HPDE6-E6E7 (cell line): ENCODE results near the gene GNB5.
A peak's percentile ranks its signal among the peaks of the same experiment; 100 is the strongest.

Experiments used
- DNase-seq: peaks from one replicate; pipeline ENCODE4 v3.0.0; 2011; ENCODE audit warnings: missing footprints; ENCODE audit errors: extremely low spot score

Gene GNB5

DNA sequence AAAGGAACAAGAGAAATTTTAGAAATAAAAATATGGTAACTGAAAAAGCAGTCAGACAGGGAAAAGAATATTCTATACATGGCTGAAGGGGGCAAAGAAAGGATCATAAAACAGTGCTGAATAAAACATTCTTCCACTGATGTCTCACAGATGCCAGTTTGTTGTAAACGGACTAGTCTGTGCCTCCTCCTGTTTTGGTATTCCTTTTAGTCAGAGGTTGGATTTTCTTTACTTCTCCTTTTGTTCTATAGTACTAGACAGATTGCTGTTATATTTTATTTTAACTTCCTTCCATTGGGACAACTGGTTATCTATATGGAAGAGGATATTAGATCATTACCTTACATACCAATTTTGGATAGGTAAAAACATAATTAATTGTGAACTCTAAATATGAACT is 16.0 kb upstream of the GNB5 start:
- DNase-seq = no peak

DNA sequence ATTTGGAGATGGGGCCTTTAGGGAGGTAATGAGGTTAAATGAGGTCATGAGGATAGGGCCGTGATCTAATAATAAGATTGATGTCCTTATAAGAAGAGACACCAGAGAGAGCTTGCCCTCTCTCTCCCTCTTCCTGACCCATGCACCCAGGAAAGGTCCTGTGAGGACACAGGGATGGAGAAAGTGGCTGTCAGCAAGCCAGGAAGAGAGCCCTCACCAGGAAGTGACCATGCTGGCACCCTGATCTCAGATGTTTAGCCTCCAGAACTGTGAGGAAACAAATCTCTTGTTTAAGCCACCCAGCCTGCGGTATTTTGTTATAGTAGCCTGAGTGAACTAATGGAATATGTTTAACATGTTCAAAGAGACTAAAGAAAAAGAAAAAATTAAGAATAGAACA is 15.3 kb upstream of the GNB5 start:
- DNase-seq = no peak

DNA sequence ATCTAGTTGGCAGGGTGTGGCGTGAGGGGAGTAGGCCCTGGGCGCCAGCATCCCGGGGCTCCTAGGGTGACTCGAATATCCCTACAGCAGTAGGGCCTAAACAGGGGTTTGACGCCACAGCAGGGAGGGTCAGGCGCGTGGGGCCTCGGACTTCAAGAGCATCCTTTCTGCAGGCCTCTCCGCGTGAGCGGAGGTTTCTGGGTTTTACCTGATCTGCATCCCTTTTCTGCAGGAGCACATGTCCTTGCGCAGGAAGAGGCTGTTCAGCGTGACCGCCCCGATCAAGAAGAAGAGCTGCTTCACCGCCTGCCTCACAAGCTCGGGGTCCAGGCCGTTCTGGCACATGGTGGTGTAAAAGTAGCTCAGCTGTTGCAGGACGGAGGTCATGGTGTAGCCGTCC is 13.5 kb upstream of the GNB5 start:
- DNase-seq = no peak

DNA sequence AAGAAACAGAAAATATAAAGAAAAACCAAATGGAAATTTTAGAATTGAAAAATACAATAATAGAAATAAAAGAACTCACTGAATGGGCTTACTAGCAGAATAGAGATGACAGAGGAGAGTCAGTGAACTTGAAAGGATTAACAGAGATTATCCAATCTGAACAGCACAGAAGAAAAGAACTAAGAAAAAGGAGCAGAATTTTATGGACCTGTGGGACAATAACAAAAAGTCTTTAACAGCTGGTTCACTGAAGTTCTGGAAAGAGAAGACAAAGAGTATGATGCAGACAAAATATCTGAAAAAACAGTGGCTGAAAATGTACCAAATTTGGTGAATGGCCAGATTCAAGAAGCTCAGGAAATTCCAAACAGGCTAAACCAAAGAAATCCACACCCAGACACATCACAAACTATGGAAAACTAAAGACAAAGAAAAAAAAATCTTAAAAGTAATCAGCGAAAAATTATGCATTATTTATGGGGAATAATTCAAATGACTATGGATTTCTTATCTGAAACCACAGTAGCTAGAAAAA is 9.7 kb upstream of the GNB5 start:
- no peak for DNase-seq

DNA sequence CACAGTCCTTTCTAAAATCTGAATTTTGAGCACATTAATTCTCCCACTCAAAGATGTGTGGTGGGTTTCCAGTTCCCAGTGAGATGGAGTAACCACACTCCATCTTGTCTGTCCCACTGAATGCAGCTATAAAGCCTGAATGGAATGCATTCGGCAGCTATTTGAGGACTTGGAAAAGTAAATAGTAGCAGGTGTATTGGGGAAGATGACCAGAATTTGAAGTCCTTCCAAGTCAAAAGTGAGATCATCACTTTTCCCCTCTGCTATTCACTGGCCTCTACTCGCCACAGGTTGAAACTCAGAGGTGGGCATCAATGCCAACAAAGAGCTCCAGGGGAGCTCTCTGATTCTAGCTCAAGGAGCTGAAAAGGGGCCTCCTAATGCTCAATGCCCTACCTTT is 8.1 kb upstream of the GNB5 start:
- no peak for DNase-seq

DNA sequence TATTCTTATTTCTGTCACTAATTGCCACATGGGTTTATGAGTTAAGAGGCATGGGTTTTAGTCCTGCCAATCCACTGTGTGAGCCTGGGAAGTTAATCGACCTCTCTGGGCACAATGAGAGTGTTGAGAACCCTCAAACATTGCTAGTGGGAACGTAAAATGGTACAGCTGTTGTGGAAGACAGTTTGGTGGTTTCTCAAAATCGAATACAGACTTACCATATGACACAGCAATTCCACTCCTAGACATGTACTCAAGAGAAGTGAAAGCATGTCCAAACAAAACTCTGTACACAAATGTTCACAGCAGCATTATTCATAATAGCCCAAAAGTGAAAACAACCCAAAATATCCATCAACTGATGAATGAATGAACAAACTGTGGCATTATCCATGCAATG is 5.7 kb upstream of the GNB5 start:
- no peak for DNase-seq

DNA sequence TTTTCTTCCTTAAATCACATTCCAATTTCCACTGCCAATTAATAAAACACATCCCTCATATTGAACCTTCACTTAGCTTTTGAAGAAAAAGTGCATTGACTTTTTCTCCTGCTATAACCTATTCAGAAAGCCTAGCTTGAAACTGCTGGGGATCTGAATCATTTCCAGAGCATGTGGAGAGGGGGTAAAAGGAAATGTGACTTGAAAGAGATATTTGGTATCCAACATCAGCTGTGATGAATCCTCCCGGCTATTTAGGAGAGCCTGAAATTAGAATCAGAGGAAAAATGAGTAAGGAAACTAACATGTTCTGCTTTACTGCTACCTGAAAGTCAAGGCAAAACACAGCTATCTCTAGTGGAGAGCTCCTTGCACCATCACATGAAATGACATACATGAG is 2.6 kb upstream of the GNB5 start:
- DNase-seq = no peak

DNA sequence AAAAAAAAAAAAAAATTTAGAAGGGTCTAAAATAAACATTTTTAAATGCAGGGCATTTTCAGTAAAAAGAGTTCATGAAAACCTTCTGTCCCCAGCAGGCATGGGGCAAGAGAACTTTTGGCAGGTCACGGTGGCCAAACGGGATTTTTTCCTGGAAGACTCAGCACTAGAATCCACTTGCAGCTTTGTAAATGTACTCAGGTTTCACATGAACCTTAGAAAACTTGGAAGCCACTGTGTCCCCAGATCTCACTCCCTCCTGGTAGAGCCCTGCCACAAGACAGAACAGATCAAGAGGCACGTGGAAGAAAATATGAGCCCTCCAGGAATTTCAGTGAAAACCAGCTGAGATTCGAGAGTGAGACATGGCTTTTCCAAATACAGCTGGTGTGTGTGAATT is 2.1 kb upstream of the GNB5 start:
- no peak for DNase-seq

DNA sequence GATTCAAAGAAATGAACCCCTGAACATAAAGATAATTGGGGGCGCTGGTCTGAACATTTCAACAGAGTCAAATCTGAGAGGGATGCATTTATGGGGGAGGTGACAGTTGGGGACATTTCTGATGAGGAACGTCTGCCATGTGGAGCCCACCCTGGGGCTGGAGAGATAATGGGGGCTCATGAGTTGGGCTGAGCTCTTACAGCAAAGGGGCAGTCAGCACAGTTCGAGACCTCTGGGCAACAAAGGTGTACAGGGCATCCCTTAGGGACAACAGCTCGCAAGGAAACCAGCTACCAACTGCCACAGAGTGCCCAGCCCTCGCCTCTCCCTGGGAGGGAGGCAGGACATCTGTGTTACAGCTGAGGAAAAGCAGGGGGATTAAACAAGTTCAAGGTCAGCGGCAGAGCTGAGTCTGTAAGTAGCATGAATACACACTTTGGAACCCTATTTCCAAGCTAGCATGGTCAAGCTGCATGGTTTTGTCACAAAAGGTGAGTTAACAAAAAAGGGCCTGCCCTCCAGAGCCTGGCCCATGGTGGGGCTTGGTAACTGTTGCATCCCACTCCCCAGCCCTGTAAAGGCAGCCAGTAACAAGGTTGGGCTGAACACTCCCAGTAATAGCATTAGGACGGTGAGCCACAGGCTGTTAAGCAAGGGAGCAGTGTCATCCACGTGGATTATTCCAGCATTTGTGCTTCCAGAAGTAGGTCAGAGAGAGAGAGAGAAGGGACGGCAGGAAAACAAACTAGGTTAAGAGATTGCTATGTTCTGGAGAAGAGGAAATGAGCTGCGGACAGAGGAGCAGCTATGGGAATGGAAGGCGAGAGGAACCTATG is 4.3 kb downstream of the GNB5 start:
- no peak for DNase-seq

DNA sequence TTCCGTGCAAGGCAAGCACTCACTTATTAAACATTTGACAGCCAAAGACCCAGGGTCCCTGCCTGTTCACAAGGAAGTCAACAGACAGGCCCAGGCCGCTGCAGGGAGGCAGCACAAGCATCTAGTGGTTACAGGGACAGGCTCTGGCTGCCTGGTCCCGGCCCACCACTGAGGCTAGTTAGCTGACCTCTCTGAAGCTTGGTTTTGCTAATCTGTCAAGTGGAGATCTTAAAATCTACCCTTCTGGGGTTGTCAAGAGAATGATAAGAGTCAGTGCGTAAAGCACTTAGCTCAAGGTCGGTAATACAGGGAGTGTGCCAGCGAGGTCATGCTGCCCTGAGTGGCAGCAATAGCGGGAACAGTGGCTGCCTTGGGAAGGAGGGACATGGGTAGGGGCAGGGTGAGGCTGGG is 6.0 kb downstream of the GNB5 start:
- no peak for DNase-seq

DNA sequence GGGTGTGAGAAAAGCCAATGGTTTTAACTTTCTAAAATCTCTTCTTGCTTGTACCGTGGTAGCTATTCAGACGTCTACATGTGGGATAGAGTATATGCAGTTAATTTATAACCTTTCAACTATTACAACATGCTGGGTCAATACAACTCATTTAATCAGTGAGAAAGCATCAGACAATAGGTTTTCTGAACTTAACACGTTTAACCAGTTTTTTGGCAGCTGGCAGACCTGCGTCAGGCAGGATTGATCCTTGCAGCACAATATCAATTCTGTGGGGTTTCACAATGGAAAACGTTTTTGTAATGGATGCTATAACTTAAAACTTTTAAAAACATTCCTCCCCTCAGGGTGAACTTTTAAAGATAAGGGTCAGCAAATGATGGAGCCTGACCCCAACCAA is 6.5 kb downstream of the GNB5 start:
- no peak for DNase-seq

DNA sequence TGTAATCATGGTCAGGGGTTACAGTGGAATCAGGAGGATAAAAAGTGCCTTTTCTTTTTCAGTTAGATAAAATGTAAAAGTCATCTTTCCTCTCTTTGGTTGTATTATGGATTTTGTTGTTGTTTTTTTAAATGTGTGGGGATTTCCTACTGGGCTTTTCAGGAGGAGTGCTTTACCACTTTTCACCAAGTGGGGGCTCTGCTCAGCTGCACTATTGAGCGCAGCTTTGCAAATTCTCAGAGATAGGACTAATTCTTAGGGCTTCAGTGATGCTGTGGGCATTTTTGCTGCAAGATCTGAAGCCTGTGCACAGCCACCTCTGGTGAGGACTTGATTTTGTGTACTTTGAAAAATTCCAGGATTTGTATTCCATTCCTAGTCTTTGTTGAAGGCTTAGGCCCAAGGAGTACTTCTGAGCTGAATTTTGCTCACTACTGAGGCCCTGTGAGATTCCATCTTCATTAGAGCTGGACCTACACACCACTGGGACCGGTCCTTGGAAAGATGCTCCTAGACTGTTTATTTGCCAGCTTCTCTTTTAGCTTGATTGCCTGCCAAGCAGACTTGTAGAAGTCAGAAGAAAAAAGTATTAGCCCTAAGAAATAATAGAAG is 7.5 kb downstream of the GNB5 start:
- DNase-seq = peak; percentile 20

DNA sequence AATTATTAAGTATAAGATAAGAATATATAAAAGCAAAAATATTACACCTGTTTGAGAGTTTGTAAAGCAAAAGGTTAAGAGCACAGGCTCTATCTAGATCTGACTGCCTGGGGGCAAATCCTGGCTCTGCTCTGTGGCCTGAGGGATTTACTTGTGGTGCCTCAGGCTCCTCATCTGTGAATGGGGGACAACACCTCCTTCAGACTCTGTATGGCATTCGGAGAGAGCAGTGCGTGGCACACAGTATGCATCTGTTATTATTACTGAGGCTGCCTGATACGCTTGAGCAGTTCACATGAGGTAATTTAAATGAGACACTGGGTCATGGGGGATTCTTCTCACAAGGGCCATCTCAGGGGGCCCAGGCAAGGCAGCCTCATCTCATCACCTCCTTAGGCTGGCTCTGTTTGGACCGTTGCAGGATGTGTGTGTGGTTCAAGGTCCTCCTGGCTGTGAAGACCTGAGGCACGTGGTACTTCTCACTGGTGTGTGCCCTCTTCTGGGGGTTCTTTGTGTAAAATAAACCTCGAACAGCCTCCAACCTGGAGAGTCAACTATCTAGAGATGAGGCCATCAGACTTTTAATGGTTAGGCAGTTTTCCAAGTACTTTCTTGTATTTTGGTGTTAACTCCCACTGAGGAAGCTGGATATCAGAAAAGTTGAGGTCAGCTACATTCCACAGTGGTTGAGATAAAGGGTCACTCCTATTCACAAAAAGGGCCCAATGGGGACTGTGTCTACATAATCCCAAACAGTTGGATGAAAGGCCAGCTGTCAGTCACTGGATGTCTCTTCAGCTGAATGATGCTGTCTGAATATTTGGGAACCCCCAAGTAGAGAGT is 9.0 kb downstream of the GNB5 start:
- DNase-seq = no peak

DNA sequence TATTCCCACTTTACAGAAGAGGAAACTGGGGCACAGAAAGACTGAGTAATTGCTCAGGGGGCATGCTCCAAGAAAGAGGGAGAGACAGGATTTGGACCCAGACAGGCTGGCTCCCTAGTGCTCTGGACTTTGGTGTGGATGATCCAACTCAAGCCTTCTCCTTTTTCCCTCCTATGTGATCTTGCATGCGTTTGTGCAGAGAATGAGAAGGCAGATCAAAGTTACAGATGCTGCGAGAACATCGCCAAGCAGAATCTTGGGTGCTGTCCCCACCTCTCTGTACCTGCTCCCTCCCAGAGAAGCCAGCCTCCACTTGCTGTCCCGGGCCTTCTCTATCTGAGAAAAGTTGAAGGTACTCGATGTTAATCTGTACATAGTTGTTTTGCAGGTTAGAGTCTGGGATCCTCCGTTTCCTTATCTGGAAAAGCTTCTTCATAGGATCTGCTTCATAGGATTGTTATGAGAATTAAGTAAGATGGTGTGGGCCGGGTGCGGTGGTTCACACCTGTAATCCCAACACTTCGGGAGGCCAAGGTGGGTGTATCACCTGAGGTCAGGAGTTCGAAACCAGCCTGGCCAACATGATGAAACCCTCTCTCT is 10.2 kb downstream of the GNB5 start:
- DNase-seq = no peak

DNA sequence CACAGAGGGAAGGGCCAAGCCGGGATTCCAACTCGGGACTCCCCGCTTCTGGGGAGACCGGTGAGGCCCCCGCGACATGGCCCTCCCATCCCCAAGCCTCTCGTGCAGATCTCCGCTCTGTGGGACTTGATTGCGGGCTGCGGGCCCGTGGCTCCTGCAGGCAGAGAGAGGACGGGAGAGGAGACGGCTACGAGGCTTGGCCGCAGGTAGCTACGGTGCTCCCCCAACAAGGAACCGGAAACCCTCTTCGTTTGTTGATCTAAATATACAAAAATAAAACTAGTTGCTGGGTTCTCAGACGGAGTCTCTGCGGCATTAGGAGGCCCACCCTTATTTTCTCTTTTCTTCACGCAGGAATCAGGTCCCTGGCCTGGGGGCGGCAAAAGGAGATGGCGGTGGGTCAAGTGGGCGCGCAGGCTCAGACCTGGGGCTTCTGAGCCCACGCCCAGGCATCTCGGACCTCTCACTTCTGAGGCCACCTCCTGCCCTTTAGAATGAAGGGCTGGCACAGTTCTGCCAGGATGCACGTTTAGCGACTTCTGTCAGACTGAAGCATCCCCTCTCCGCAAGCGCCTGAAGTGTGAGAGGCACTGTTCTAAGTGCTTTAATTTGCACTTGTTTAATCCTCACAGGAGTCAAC is 10.9 kb downstream of the GNB5 start:
- peak; percentile 43 for DNase-seq

DNA sequence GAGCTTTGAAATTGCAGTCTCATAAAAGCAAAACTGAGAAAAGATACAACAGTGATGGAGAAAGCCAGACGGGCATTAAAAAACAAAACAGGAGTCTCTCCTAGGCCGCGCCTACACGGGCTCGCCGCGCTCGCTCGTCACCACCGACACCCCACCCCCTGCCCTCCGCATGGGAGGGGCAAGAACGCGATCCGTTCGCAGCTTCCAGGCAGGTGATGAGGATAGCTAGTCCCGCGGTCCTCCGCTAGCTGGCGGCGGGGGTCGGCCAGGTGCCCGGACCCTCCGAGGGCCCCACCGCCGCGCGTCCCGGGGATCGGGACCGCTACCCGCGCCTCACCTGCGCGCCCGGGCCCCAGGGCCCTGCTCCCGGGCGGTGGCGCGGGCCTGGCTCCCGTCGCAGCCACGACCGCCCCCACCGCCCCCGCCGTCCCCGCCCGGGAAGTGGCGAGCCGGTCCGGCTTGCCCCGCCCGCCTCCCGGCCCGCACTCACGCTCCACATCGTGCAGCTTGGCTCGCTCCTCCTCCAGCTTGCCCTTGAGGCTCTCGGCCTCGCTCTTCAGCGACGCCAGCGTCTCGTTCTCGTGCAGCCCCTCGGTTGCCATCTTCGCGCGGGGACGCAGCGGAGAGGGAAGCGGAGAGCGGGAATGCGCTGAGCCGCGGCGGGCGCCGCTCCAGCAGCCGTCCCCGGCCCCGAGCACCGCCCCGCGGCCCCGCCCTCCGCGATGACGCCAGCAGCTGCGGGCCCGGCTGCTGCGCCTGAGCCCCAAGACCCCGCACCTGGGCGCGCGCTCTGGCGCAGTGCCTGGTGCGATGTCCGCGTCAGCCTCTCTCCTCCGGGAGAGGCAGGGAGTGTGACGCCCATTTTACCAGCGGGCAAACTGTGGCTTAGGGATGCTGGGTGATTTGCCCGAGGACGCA is 11.7 kb downstream of the GNB5 start:
- DNase-seq = peak; percentile 93

DNA sequence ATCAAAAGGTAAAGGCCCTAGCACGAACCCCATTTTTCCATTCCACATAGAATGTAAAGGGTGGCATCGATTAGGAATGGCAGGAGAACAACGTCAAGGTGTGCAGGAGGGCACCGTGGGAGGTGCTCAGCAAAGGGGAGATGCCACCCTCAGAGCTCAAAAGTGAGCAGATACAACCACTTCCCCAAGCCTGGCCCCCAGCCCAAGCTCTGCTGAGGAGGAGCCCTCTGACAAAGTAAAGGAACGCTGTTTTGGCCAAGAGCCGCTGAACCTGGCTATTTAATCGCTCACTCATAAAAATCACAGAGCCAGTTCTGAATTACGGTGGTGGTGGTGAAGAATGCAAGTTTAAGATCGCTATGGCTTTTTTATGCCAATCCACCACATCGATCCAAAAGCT is 12.4 kb downstream of the GNB5 start:
- DNase-seq = no peak

DNA sequence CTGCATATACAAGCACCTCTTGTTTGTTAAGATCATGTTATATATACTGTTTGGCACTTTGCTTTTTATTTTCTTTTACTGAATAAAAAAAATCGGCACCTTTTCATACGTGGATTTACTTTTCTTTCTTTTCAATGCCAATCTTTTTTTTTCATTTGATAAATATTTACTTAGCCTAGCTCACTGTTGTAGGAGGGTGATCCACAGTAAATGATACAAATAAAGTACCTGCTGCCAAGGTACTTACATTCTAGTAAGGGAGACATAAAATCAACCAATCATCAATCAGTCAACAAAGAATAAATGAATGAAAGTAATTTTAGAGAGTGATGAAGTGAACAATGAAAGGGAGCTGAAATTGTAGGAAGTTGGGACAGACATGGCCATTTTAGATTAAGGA is 18.3 kb downstream of the GNB5 start:
- no peak for DNase-seq

DNA sequence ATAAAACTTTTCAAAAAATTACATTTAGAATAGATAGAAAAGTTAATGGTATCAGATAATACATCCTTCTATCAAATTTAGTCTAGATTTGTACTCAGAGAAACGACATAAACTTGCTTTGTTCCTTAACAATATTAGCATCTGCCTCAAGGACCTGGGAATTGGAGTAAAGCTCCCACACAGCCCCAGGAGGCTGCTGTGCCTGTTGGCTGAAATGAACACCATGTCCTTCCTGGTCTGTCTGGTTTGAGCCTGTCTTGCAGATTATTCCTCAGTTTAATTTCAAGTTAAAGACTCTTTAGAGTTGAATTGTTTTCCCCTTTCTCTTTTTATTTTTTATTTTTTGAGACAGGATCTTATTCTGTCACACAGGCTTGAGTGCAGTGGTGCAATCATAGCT is 19.4 kb downstream of the GNB5 start:
- DNase-seq = no peak

DNA sequence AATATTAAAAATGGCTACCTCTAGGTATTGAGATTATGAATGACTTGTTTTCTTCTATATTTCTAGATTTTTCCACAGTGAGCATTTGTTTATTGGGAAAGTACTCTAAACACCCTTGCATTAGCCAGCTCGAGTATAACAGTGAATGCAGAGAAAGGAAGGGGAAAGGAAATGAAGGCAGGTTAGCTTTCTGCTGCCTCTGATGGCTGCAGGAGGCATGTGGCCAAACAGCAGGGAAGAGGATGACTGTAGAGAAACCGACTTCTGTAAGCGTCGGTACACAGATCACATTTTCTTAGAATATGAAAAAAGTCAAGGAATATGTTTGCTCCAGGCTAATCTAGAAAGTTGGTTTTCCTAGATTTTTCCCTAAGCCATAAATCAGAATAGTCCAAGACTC is 19.8 kb downstream of the GNB5 start:
- DNase-seq = no peak
